ENCODE measurements around the gene BTBD7.

BTBD7 gene

GRCh38 chr14:93331002-93331727 is 1.7 kb downstream of the BTBD7 start:
- DNase-seq (ENCODE audit: low read depth in 2 of 2) = no peak

GRCh38 chr14:93330609-93331000 is 2.2 kb downstream of the BTBD7 start:
- DNase-seq (ENCODE audit: low read depth in 2 of 2) = no peak

- DNase-seq (ENCODE audit: low read depth in 2 of 2) = no peak
These were observed 2.7 kb downstream of the BTBD7 start for GRCh38 chr14:93329965-93330608.

GRCh38 chr14:93328546-93328945 is 4.3 kb downstream of the BTBD7 start:
- no peak for DNase-seq (ENCODE audit: low read depth in 2 of 2)

- DNase-seq (ENCODE audit: low read depth in 2 of 2) = no peak
These were observed 6.6 kb downstream of the BTBD7 start for GRCh38 chr14:93326196-93326595.

- DNase-seq (ENCODE audit: low read depth in 2 of 2) = no peak
These were observed 9.1 kb downstream of the BTBD7 start for GRCh38 chr14:93323600-93324174.

- no peak for DNase-seq (ENCODE audit: low read depth in 2 of 2)
These were observed 9.8 kb downstream of the BTBD7 start for GRCh38 chr14:93322929-93323599.

GRCh38 chr14:93320489-93320888 is 12.3 kb downstream of the BTBD7 start:
- DNase-seq (ENCODE audit: low read depth in 2 of 2) = no peak

- no peak for DNase-seq (ENCODE audit: low read depth in 2 of 2)
These were observed 12.9 kb downstream of the BTBD7 start for GRCh38 chr14:93319958-93320357.

GRCh38 chr14:93319494-93319893 is 13.3 kb downstream of the BTBD7 start:
- no peak for DNase-seq (ENCODE audit: low read depth in 2 of 2)

- no peak for DNase-seq (ENCODE audit: low read depth in 2 of 2)
These were observed 13.9 kb downstream of the BTBD7 start for GRCh38 chr14:93318927-93319326.

GRCh38 chr14:93317875-93318807 is 14.7 kb downstream of the BTBD7 start:
- no peak for DNase-seq (ENCODE audit: low read depth in 2 of 2)

GRCh38 chr14:93317210-93317874 is 15.5 kb downstream of the BTBD7 start:
- no peak for DNase-seq (ENCODE audit: low read depth in 2 of 2)

GRCh38 chr14:93316716-93317115 is 16.1 kb downstream of the BTBD7 start:
- no peak for DNase-seq (ENCODE audit: low read depth in 2 of 2)

- no peak for DNase-seq (ENCODE audit: low read depth in 2 of 2)
These were observed 17.3 kb downstream of the BTBD7 start for GRCh38 chr14:93315575-93315974.

GRCh38 chr14:93311082-93311481 is 21.8 kb downstream of the BTBD7 start:
- DNase-seq (ENCODE audit: low read depth in 2 of 2) = no peak

- DNase-seq (ENCODE audit: low read depth in 2 of 2) = no peak
These were observed 23.3 kb downstream of the BTBD7 start for GRCh38 chr14:93309427-93309966.

GRCh38 chr14:93308686-93309345 is 24.0 kb downstream of the BTBD7 start:
- DNase-seq (ENCODE audit: low read depth in 2 of 2) = no peak

- no peak for DNase-seq (ENCODE audit: low read depth in 2 of 2)
These were observed 26.0 kb downstream of the BTBD7 start for GRCh38 chr14:93306812-93307211.
